ENCODE measurements around the gene CAPN9. TPM values are rescaled to one million over a fixed set of nuclear protein-coding genes. Genes with fewer than 3 reads are reported as not detected.

Gene CAPN9
- polyA plus RNA-seq, 1 donor (not counting 4 experiments of a cell fraction or from before 2014, with no cell fraction given) = not detected

GRCh38 chr1:230701434-230701833, 45.8 kb upstream of the CAPN9 start:
- DNase-seq (ENCODE audit: low read depth, low spot score) (no peak), FAIRE-seq (no peak)
- Histone ChIP-seq H3K4me3 (ENCODE audit: control insufficient read depth in 2 of 3, extremely low read depth in 1 of 3, insufficient read depth in 2 of 3, low read depth in 1 of 3, low read length in 3 of 3) (no peak overlapping the region), H3K9me1 (ENCODE audit: control insufficient read depth, extremely low read depth, insufficient read depth, low read length) (no peaks in the 10 kb centered on the region), H3K9me3 (ENCODE audit: control insufficient read depth, low read depth, low read length) (no peaks in the 10 kb centered on the region), H3K4me1 (ENCODE audit: control insufficient read depth, extremely low read depth, insufficient read depth, low read length) (no peaks in the 10 kb centered on the region), H3K4me2 (ENCODE audit: control insufficient read depth, extremely low read depth, insufficient read depth, low read depth, low read length) (no peak overlapping the region), H3K27me3 (ENCODE audit: control insufficient read depth, extremely low read depth, insufficient read depth, low read length) (peaks cover 12% of the 10 kb centered on the region), H3K36me3 (ENCODE audit: control insufficient read depth in 2 of 2, extremely low read depth in 1 of 2, insufficient read depth in 2 of 2, low read length in 2 of 2) (no peaks in the 10 kb centered on the region), H3K9ac (ENCODE audit: control insufficient read depth, extremely low read depth, insufficient read depth, low read length) (no peak overlapping the region), H4K20me1 (ENCODE audit: control insufficient read depth, extremely low read depth, insufficient read depth, low read length) (no peaks in the 10 kb centered on the region), H2AFZ (ENCODE audit: control insufficient read depth, low read length) (no peak overlapping the region), H3K27ac (ENCODE audit: control insufficient read depth, insufficient read depth, low read length) (no peak overlapping the region), H3K79me2 (ENCODE audit: control insufficient read depth, insufficient read depth, low read length) (no peaks in the 10 kb centered on the region)
- dilution Hi-C loops (cut with MboI; ENCODE audit: extremely low pct_ligation_motif_present, low sequenced_read_pairs) = no loop called here
- TF ChIP-seq, protein P1, sequence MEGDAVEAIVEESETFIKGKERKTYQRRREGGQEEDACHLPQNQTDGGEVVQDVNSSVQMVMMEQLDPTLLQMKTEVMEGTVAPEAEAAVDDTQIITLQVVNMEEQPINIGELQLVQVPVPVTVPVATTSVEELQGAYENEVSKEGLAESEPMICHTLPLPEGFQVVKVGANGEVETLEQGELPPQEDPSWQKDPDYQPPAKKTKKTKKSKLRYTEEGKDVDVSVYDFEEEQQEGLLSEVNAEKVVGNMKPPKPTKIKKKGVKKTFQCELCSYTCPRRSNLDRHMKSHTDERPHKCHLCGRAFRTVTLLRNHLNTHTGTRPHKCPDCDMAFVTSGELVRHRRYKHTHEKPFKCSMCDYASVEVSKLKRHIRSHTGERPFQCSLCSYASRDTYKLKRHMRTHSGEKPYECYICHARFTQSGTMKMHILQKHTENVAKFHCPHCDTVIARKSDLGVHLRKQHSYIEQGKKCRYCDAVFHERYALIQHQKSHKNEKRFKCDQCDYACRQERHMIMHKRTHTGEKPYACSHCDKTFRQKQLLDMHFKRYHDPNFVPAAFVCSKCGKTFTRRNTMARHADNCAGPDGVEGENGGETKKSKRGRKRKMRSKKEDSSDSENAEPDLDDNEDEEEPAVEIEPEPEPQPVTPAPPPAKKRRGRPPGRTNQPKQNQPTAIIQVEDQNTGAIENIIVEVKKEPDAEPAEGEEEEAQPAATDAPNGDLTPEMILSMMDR (optimal IDR thresholded peaks at IDR 0.05 in 1 of 3, IDR thresholded peaks at IDR 0.05 in 1 of 3, conservative IDR thresholded peaks at IDR 0.05 in 1 of 3; ENCODE audit: extremely low read depth in 1 of 3, insufficient read depth in 2 of 3, low read length in 3 of 3) = no peak
- no peak for TF ChIP-seq EZH2 (IDR thresholded peaks at IDR 0.05; ENCODE audit: low read length)

- dilution Hi-C loops (cut with MboI; ENCODE audit: extremely low pct_ligation_motif_present, low sequenced_read_pairs) = no loop called here
- H3K27ac ChIP-seq (ENCODE audit: control insufficient read depth, insufficient read depth, low read length) = no peak overlapping the region
Measured at GRCh38 chr1:230701895-230702768, 45.1 kb upstream of the CAPN9 start.

More at GRCh38 chr1:230701895-230702768, 45.1 kb upstream of the CAPN9 start:
- Histone ChIP-seq H3K9ac (ENCODE audit: control insufficient read depth, extremely low read depth, insufficient read depth, low read length) (no peak overlapping the region), H3K9me3 (ENCODE audit: control insufficient read depth, low read depth, low read length) (no peaks in the 10 kb centered on the region), H3K4me2 (ENCODE audit: control insufficient read depth, extremely low read depth, insufficient read depth, low read depth, low read length) (no peak overlapping the region), H2AFZ (ENCODE audit: control insufficient read depth, low read length) (no peak overlapping the region), H3K27me3 (ENCODE audit: control insufficient read depth, extremely low read depth, insufficient read depth, low read length) (peaks cover 16% of the 10 kb centered on the region), H3K4me3 (ENCODE audit: control insufficient read depth in 2 of 3, extremely low read depth in 1 of 3, insufficient read depth in 2 of 3, low read depth in 1 of 3, low read length in 3 of 3) (no peak overlapping the region), H4K20me1 (ENCODE audit: control insufficient read depth, extremely low read depth, insufficient read depth, low read length) (no peaks in the 10 kb centered on the region), H3K4me1 (ENCODE audit: control insufficient read depth, extremely low read depth, insufficient read depth, low read length) (no peaks in the 10 kb centered on the region), H3K36me3 (ENCODE audit: control insufficient read depth in 2 of 2, extremely low read depth in 1 of 2, insufficient read depth in 2 of 2, low read length in 2 of 2) (no peaks in the 10 kb centered on the region), H3K79me2 (ENCODE audit: control insufficient read depth, insufficient read depth, low read length) (no peaks in the 10 kb centered on the region), H3K9me1 (ENCODE audit: control insufficient read depth, extremely low read depth, insufficient read depth, low read length) (no peaks in the 10 kb centered on the region)
- no peak for DNase-seq (ENCODE audit: low read depth, low spot score)
- TF ChIP-seq, protein P1 (optimal IDR thresholded peaks at IDR 0.05 in 1 of 3, IDR thresholded peaks at IDR 0.05 in 1 of 3, conservative IDR thresholded peaks at IDR 0.05 in 1 of 3; ENCODE audit: extremely low read depth in 1 of 3, insufficient read depth in 2 of 3, low read length in 3 of 3) = no peak
- TF ChIP-seq EZH2 (IDR thresholded peaks at IDR 0.05; ENCODE audit: low read length) = no peak
- FAIRE-seq = no peak
